SIG-M5 treated with dmso at 0.1 percent for 504 hours (cell line): ENCODE data around the gene PRRT1B.

Experiments used
- DNase-seq: peaks from one replicate; lab custom pipeline; 2025; ENCODE audit not compliant: unreplicated experiment; lab: John Stamatoyannopoulos, UW

Gene PRRT1B

DNA sequence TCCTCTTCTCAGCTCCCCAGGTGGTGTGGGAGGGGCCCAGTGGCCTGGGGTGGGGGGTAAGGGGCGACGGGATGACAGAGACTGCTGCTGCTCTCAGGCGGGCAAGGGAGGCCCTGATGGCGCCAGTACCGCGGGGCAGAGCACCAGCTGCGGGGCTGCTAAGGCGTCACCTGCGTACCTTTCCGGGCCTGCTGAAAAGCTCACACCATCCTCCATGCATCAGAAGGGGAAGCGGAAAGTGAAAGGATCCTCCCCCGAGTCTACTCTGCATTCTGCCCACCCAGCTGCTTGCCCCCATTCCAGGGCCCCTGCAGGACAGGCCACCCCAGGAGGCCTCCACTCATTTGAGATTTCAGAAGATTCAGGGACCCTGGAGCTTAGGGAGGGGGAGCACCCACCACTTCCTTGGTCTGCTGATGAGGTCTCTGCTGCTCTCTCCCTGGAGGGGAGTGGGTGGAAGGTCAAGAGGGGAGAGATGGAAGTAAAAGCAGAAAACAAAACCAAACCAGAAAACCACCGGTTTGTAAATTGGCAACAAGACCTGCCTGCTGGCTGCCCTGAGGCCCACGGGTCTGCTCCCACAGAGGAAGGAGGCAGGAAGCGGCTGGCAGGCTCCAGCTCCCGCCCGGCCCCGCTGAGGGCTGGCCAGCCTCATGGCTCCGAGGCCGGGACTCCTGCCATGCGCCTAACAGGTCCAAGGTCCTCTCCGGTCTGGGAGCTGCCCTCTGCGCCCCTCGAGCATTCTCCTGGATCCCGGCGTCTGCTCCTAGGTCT lies 33.6 kb downstream of the PRRT1B start:
- no peak for DNase-seq

DNA sequence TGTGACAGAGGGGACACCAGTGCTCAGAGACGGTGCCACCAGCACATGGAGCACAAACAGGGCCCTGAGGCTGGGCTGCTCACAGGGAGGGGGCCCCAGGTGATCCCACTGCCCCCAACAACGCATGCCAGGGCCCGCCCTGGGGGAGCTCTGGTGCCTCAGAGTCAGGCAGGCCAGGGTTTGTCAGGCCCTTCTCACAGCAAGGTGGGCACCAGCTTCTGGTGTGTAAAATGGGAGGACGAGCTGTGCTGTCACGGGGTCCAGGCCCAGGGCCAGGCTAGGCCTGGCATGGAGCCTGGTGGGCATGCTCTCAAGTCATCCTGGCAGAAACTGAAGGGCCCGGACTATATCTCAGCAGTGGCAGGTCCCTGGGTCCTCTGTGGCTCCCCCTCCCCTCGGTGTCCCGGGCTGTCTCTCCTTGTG lies 34.5 kb downstream of the PRRT1B start:
- no peak for DNase-seq

DNA sequence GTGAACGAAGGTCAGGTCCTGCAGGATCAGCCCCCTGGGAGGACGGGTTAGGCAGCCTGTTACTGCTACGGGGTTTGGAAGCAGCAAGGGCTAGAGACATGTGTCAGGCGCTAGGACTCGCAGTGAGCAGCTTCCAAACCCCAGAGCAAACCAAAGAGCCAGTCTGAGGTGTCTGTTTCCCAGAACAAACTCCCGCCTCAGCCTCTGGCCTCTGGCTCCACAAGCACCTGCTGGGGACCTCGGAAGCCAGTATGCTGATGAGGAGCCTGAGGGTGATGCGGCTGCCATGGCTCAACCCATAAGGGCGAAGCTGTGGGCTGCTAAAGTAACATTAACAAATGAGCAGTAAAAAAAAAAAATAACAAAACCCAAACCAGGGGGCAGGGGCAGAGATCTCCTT lies 35.0 kb downstream of the PRRT1B start:
- no peak for DNase-seq

GRCh38 chr9:131582056-131582455 lies 36.7 kb downstream of the PRRT1B start:
- DNase-seq, result no peak

GRCh38 chr9:131582466-131583336 lies 37.4 kb downstream of the PRRT1B start:
- DNase-seq, result no peak

DNA sequence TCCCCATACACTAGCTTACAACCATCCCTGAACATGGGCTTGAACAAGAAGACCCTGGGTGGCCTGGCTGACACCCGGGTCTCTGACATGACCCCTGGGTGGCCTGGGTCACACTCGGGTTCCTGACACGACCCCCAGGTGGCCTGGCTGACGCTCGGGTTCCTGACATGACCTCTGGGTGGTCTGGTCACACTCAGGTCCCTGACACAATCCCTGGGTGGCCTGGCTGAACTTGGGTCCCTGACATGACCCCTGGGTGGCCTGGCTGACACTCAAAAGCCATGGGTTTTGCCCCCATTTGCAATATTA lies 38.0 kb downstream of the PRRT1B start:
- DNase-seq, result no peak

- DNase-seq, result no peak
Measured at GRCh38 chr9:131583836-131584555, 38.7 kb downstream of the PRRT1B start.

- DNase-seq, result no peak
Measured at GRCh38 chr9:131584858-131585257, 39.5 kb downstream of the PRRT1B start.

- DNase-seq, result peak; percentile 81
Measured at GRCh38 chr9:131585375-131585774, 40.1 kb downstream of the PRRT1B start.

- no peak for DNase-seq
Measured at GRCh38 chr9:131587331-131587730, 42.0 kb downstream of the PRRT1B start.

DNA sequence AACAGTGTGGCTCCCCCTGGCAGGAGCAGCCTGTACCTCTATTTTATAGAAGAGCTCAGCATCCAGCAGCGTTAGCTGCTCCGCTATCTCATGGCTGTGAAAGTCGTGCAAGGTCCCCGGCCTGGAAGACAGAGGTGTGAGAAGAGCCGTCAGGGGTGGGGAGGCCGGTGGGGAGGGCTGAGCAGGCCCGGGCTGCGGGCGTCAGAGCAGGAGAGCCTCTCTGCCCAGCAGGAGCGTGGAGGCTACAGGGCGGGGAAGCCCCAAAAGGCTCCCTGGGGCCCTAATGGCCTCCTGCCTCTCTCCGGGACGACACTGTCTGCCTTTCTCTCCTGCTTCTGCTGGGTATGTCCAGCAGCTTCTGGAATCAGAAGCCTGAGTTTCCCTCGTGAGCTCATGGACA lies 42.6 kb downstream of the PRRT1B start:
- DNase-seq, result no peak

DNA sequence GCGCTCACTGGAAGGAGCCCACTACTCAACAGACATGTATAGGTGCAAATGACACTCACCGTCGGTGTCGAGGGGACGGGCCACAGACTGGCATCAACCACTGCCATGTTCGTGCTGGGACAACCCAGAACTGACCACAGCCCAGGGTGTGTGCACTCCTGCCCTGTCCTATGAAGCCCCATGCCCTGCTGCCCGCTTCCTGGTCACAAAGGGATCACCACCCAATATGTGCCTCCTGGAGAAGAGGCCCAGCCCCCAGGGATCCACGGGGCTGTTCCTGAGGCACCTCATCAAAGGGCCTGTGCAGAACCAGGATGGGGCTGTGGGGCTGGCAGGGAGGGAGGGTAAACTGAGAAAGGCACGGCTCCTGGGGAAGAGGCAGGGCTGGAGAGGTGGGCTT lies 43.1 kb downstream of the PRRT1B start:
- no peak for DNase-seq

DNA sequence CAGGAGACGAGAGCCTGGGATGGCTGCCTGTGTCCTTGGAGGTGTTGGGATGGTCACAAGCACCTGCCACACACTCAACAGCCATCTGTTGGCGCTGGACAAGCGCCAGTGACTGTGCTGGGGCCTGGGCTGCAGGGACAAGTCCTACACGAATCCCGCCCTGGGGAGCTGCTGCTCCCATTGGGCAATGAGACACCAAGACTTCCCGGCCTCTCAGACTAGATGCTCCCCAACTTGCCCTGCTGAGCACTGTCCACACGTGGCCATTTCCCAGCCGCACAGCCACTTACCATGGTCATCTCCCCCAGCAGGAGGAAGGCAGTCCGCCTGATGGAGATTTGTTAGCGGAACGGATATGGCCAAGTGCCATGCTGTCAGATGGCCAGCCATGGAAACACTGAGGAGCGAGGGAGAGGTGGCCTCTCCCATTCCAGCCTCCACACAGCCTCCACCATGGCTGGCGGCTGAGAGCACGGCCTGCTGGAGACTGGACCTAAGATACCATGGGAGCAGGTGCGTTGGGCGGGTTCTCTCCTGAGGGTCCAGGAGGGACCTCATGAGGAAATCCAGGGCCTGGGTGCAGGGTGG lies 43.9 kb downstream of the PRRT1B start:
- no peak for DNase-seq

GRCh38 chr9:131589993-131590392 lies 44.7 kb downstream of the PRRT1B start:
- DNase-seq, result no peak

DNA sequence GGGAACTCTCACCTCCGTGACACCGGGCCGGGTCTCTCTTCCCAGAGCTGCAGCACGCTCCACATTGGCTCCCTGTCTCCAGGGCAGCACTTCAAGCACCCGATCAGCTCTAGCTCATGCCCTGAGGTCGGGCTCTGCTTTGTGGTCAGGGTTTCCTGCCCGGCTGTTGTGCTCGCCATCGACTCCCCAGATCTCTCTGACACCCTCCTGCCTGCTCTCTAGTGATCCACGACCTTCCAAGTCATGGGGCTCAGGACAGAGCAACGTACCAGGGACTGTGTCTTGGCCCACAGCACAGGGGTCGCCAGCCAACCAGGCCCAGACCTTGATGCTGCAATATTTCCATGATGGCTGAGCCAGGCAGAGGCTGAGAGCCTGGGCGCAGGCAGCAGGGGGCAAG lies 45.1 kb downstream of the PRRT1B start:
- DNase-seq, result no peak

DNA sequence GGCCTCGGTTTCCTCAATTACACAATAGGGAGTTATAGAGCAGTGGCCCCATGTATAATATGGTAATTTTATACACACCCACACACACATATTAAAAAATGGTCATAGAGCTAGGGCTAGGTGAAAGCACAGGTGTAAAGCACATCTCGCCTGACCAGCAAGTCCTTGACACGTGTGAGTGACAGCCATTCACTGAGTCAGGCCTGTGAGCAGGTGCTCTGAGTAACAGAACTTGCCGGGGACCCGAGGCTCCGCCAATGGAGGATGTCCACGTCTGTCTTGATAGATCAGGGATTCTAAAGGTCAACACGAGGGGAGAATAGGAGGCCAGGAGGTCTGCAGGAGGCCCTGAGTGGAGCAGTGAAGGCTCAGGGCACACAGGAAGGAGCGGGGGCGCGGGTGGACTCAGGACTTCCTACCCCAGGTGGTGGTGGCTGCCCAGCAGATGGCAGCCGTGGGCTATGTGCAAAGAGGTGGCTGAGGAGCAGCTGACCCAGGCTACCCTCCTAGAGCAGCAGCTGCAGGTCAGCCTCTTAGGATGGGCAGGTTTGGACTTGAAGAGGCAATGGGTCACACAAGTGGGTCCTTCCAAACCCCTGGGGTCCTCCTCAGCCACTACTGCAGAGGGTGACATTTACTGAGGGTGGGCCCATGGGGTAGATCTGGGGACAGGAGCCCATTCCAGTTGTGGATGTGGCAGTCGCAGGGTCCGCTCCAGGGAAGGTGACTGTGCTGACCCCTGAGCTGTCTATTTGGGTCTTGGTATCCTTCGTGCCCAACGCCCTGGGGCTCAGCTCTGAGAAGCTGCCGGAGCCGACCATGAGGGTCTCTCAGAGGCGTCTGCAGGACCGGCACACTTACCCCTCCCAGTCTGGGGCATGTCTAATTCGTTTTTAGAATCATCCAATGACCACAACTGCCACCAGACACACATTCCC lies 45.9 kb downstream of the PRRT1B start:
- peak; percentile 55 for DNase-seq

DNA sequence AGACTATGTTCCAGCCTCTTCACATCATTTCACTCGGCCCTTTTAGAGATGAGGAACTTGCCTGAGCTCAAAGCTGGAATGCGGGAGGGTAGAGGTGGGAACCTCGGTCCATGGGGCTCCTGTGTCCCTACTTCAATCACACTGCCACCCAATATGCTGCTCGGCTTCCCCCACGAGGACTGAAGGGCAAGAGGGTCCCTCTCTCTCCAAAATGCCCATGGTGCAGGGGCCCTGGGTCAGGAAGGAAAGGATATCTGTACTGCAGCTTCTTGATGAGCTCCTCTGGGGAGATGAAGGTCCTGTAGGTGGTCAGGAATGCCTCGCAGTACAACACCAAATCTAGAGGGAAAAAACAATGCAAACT lies 46.5 kb downstream of the PRRT1B start:
- DNase-seq, result no peak

- DNase-seq, result no peak
Measured at GRCh38 chr9:131593091-131593820, 47.9 kb downstream of the PRRT1B start.

DNA sequence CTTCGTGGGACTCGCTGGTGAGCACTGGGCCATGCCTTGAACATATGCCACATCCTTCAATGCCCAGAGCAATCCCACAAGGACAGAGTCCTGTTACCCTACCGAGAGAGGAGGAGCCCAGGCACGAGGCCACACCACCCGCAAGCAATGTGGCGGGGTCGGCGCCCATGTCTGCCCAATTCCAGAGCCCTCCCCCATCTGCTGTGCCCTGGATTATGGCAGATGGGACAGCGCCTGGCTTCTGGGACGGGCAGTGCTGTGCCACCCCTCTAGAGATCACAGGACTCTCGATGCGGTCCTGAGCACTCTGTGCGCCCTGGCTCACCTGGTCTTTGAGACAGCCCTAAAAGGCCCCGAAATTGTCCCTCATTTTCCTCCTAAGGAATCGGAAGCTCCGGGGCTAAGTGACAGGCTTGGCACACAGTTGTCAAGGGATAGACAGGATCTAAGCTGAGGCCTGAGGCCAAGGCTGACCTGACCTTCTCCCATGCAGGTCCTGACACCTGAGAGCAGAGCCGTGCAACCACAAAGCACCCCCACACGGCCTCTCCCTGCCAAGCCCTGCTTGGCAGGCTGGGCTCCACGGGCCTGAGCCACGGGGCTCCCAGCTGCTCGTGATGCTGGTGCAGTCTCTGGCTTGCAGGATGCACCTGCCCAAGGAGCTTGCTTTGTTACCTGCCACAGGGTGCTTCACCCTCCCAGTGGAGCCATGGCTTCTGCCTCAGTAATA lies 48.8 kb downstream of the PRRT1B start:
- DNase-seq, result no peak
